PFSK-1 (cell line): ENCODE measurements around the gene FRMPD1.

Experiments used
- FOXP2 ChIP-seq: optimal IDR thresholded peaks from 2 replicates; pipeline ENCODE3; 2011; ENCODE audit warnings: borderline replicate concordance, control low read depth, inconsistent platforms; ENCODE audit not compliant: insufficient read depth; ENCODE audit errors: extremely low read length, extremely low read depth
- POLR2AphosphoS5 ChIP-seq: IDR thresholded peaks from 2 replicates; pipeline ENCODE4 v1.6.1; 2012; ENCODE audit warnings: low read depth, mild to moderate bottlenecking, control low read depth, low read length, moderate library complexity
- REST ChIP-seq, 2 experiments: IDR thresholded peaks; 2 replicates each; pipeline versions ENCODE4 v1.6.1 to v1.8.0; 2011 to 2012; ENCODE audit warnings: low read depth in 2 of 2, low read length in 2 of 2, control low read depth in 1 of 2, inconsistent platforms in 1 of 2, mild to moderate bottlenecking in 1 of 2, moderate library complexity in 1 of 2; ENCODE audit not compliant: insufficient read depth in 1 of 2
- SIN3A ChIP-seq: IDR thresholded peaks from 2 replicates; pipeline ENCODE4 v1.6.1; 2012; ENCODE audit warnings: mild to moderate bottlenecking, low read length, moderate library complexity, borderline replicate concordance; ENCODE audit not compliant: insufficient read depth
- TAF1 ChIP-seq: IDR thresholded peaks from 2 replicates; pipeline ENCODE4 v1.6.1; 2012; ENCODE audit warnings: low read length, control low read depth, borderline replicate concordance; ENCODE audit not compliant: insufficient read depth

GRCh38 chr9:37609735-37610397 lies 40.9 kb upstream of the FRMPD1 start:
- no peak for TF ChIP-seq SIN3A
- TF ChIP-seq POLR2AphosphoS5, result no peak
- no peak for TF ChIP-seq FOXP2
- TF ChIP-seq TAF1, result no peak
- no peak for TF ChIP-seq REST (IDR thresholded peaks at IDR 0.05; ENCODE audit: insufficient read depth in 1 of 2, low read depth in 2 of 2, low read length in 2 of 2)
